Measurements from ENCODE around the gene CATSPER4.
"Not testable (repeated sequence)": the region's sequence is repeated elsewhere in the genome, so short reads cannot be mapped to it uniquely, and the experiment has no call there.

Gene CATSPER4

GRCh38 chr1:26197301-26197700, 6.9 kb downstream of the CATSPER4 start:
- DNase-seq, result no peak

GRCh38 chr1:26197813-26198212, 7.4 kb downstream of the CATSPER4 start:
- DNase-seq, result no peak

- no peak for DNase-seq
Observed at GRCh38 chr1:26200413-26200812, 10.0 kb downstream of the CATSPER4 start.

- DNase-seq, result no peak
Observed at GRCh38 chr1:26203642-26204318, 13.4 kb downstream of the CATSPER4 start.

GRCh38 chr1:26210147-26210870, 19.9 kb downstream of the CATSPER4 start:
- no peak for DNase-seq

- no peak for DNase-seq
Observed at GRCh38 chr1:26212726-26213125, 22.3 kb downstream of the CATSPER4 start.

- no peak for DNase-seq
Observed at GRCh38 chr1:26213335-26213905, 23.0 kb downstream of the CATSPER4 start.

GRCh38 chr1:26215246-26215645, 24.8 kb downstream of the CATSPER4 start:
- no peak for DNase-seq

- no peak for DNase-seq
Observed at GRCh38 chr1:26218906-26219494, 28.6 kb downstream of the CATSPER4 start.

GRCh38 chr1:26220199-26220912, 30.0 kb downstream of the CATSPER4 start:
- no peak for DNase-seq

GRCh38 chr1:26221094-26221493, 30.7 kb downstream of the CATSPER4 start:
- no peak for DNase-seq

- DNase-seq, result no peak
Observed at GRCh38 chr1:26224606-26225005, 34.2 kb downstream of the CATSPER4 start.

- peak; percentile 51 for DNase-seq
Observed at GRCh38 chr1:26225033-26225831, 34.8 kb downstream of the CATSPER4 start.

- DNase-seq, result not testable (repeated sequence)
Observed at GRCh38 chr1:26230682-26231081, 40.3 kb downstream of the CATSPER4 start.

GRCh38 chr1:26233903-26234643, 43.7 kb downstream of the CATSPER4 start, which contains the start of gene CEP85:
TSS of gene CEP85 (plus strand) at chr1:26234200. CDS start at chr1:26239784, 5,584 bp downstream.
- peak; percentile 98 for DNase-seq

- DNase-seq, result no peak
Observed at GRCh38 chr1:26234644-26235370, 44.4 kb downstream of the CATSPER4 start.

- DNase-seq, result no peak
Observed at GRCh38 chr1:26237230-26237966, 47.0 kb downstream of the CATSPER4 start.

- DNase-seq, result no peak
Observed at GRCh38 chr1:26239936-26240335, 49.5 kb downstream of the CATSPER4 start.
